RWPE2 (cell line): Measurements from ENCODE around the gene RDH13.

Source experiments
- ATAC-seq: fragments of 200-7000 bp; cut with Tn5 transposase; 3 replicates; pipeline ENCODE4 v1.9.1; 2021; ENCODE audit warnings: low read depth
- DNase-seq: peaks from one replicate; pipeline ENCODE4 v3.0.0-alpha.2; 2020; ENCODE audit warnings: low spot score
- H3K27ac ChIP-seq: fragments of 450-650 bp; 2 replicates; pipeline ENCODE4 v1.5.1; 2017; ENCODE audit warnings: mild to moderate bottlenecking; ENCODE audit not compliant: poor library complexity, severe bottlenecking
- H3K27me3 ChIP-seq: fragments of 250-450 bp; sonication (Bioruptor Pico); 2 replicates; pipeline ENCODE4 v1.5.1; 2021; ENCODE audit warnings: mild to moderate bottlenecking, moderate library complexity; ENCODE audit not compliant: insufficient read depth, poor library complexity, severe bottlenecking
- H3K36me3 ChIP-seq: fragments of 250-450 bp; sonication (Bioruptor Pico); 2 replicates; pipeline ENCODE4 v1.5.1; 2020; ENCODE audit warnings: low read depth, mild to moderate bottlenecking, moderate library complexity
- H3K4me1 ChIP-seq: fragments of 250-450 bp; sonication (Bioruptor Pico); 2 replicates; pipeline ENCODE4 v1.5.1; 2021; ENCODE audit warnings: mild to moderate bottlenecking, moderate library complexity; ENCODE audit not compliant: insufficient read depth, poor library complexity, severe bottlenecking
- H3K4me3 ChIP-seq: fragments of 250-450 bp; sonication (Bioruptor Pico); 2 replicates; pipeline ENCODE4 v1.5.1; 2021; ENCODE audit warnings: mild to moderate bottlenecking, moderate library complexity; ENCODE audit not compliant: severe bottlenecking
- H3K9me3 ChIP-seq: fragments of 250-450 bp; sonication (Bioruptor Pico); 2 replicates; pipeline ENCODE4 v1.5.1; 2021; ENCODE audit warnings: mild to moderate bottlenecking, moderate library complexity; ENCODE audit not compliant: severe bottlenecking
- CTCF ChIP-seq: fragments of 450-650 bp; IDR thresholded peaks from one replicate; pipeline ENCODE4 v1.5.1; 2017; ENCODE audit warnings: mild to moderate bottlenecking, moderate library complexity; ENCODE audit not compliant: poor library complexity, severe bottlenecking

RDH13 gene

GRCh38 chr19:55098716-55099556 lies 36.0 kb upstream of the RDH13 start:
- H3K4me3 ChIP-seq = no peak overlapping the region
- no peaks in the 10 kb centered on the region for H3K4me1 ChIP-seq
- no peak for ATAC-seq
- no peak overlapping the region for H3K27ac ChIP-seq
- no peaks in the 10 kb centered on the region for H3K9me3 ChIP-seq
- DNase-seq = peak; percentile 52
- H3K36me3 ChIP-seq = peaks cover 29% of the 10 kb centered on the region
- TF ChIP-seq CTCF = no peak
- H3K27me3 ChIP-seq = no peaks in the 10 kb centered on the region

- peaks cover 24% of the 10 kb centered on the region for H3K36me3 ChIP-seq
- no peaks in the 10 kb centered on the region for H3K27me3 ChIP-seq
- ATAC-seq (no peak), DNase-seq (peak; percentile 54)
- no peak overlapping the region for H3K27ac ChIP-seq
- no peak overlapping the region for H3K4me3 ChIP-seq
- no peak for TF ChIP-seq CTCF
- no peaks in the 10 kb centered on the region for H3K9me3 ChIP-seq
- no peaks in the 10 kb centered on the region for H3K4me1 ChIP-seq
These were observed 35.1 kb upstream of the RDH13 start for GRCh38 chr19:55097864-55098715.

GRCh38 chr19:55096061-55096701 lies 33.2 kb upstream of the RDH13 start:
- no peak for TF ChIP-seq CTCF
- peak; percentile 37 for ATAC-seq
- H3K4me1 ChIP-seq = no peaks in the 10 kb centered on the region
- H3K9me3 ChIP-seq = no peaks in the 10 kb centered on the region
- no peak overlapping the region for H3K27ac ChIP-seq
- no peak for DNase-seq
- H3K36me3 ChIP-seq = peaks cover 17% of the 10 kb centered on the region
- H3K4me3 ChIP-seq = no peak overlapping the region
- H3K27me3 ChIP-seq = no peaks in the 10 kb centered on the region

- ATAC-seq = peak; percentile 46; the same call in 1 of the 3 replicates
- DNase-seq = no peak
- Histone ChIP-seq H3K9me3 (no peaks in the 10 kb centered on the region), H3K36me3 (peaks cover 20% of the 10 kb centered on the region), H3K4me1 (no peaks in the 10 kb centered on the region), H3K4me3 (no peak overlapping the region), H3K27ac (no peak overlapping the region), H3K27me3 (no peaks in the 10 kb centered on the region)
- TF ChIP-seq CTCF = no peak
These were observed 32.5 kb upstream of the RDH13 start for GRCh38 chr19:55095260-55096060.
